ENCODE results near the gene SLC16A14.

DNA sequence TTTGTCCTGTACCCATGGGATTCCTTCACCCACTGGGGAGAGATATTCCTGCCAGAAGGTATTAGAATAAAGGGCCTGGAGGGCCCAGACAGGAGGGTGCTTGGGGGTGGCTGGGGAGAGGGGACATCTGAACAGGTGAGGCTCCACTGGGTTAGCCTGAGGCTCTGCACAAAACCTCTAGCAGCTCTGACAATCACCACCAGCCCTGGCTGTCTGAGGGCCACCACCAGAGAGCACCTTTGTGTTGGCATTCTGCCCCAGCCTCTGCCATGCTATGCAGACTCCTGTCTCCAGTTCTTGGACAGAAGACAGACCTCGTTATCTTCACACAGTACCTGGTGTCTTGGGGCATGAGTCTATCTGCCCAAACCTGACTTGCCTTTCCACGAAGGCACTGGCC is 25.3 kb downstream of the SLC16A14 start:
- TF ChIP-seq, protein P1, sequence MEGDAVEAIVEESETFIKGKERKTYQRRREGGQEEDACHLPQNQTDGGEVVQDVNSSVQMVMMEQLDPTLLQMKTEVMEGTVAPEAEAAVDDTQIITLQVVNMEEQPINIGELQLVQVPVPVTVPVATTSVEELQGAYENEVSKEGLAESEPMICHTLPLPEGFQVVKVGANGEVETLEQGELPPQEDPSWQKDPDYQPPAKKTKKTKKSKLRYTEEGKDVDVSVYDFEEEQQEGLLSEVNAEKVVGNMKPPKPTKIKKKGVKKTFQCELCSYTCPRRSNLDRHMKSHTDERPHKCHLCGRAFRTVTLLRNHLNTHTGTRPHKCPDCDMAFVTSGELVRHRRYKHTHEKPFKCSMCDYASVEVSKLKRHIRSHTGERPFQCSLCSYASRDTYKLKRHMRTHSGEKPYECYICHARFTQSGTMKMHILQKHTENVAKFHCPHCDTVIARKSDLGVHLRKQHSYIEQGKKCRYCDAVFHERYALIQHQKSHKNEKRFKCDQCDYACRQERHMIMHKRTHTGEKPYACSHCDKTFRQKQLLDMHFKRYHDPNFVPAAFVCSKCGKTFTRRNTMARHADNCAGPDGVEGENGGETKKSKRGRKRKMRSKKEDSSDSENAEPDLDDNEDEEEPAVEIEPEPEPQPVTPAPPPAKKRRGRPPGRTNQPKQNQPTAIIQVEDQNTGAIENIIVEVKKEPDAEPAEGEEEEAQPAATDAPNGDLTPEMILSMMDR (IDR thresholded peaks at IDR 0.05 in 2 of 3, conservative IDR thresholded peaks at IDR 0.05 in 1 of 3; ENCODE audit: control insufficient read depth in 2 of 3, extremely low read depth in 1 of 3, insufficient read depth in 1 of 3, low read depth in 3 of 3, low read length in 3 of 3), result no peak
- TF ChIP-seq MAX (IDR thresholded peaks at IDR 0.05; ENCODE audit: low read depth, low read length) (no peak), YY1 (IDR thresholded peaks at IDR 0.05; ENCODE audit: low read depth, low read length) (no peak), KDM1A (IDR thresholded peaks at IDR 0.05; ENCODE audit: borderline replicate concordance) (no peak), ETV6 (conservative IDR thresholded peaks at IDR 0.05 in 1 of 2, IDR thresholded peaks at IDR 0.05 in 1 of 2; ENCODE audit: borderline replicate concordance in 1 of 2, low read depth in 1 of 2) (no peak), EZH2 (IDR thresholded peaks at IDR 0.05; ENCODE audit: borderline replicate concordance, control insufficient read depth, low read depth, low read length) (no peak), NFYA (IDR thresholded peaks at IDR 0.05; ENCODE audit: borderline replicate concordance, low read depth, low read length) (no peak), EGR1 (IDR thresholded peaks at IDR 0.05; ENCODE audit: borderline replicate concordance in 1 of 2, low read depth in 2 of 2, low read length in 2 of 2) (no peak), EP300 (IDR thresholded peaks at IDR 0.05; ENCODE audit: borderline replicate concordance in 1 of 2, control insufficient read depth in 1 of 2, low read depth in 2 of 2, low read length in 2 of 2) (no peak), E2F4 (IDR thresholded peaks at IDR 0.05; ENCODE audit: low read depth, low read length) (no peak)

Data from GM12878 (cell line).